ENCODE data around the gene NES.
A peak's percentile ranks its signal among the peaks of the same experiment; 100 is the strongest.

The NES gene

DNA sequence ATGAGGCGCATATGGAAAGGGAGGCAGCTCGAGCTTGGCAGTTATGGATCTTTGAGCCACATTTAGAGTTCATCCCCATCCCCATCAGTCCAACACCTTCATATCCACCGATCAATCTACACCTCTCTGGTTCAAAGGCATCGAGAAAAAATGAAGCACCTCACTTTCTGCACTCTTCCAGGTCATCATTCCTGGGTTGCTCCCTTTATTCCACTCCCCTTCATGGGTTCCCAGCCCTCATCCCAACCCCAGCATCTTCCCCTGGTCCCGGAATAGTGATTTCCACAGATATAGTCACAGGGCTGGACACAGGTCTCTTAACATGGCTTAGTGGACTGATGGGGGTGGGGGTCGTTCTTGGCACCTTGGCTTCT lies 57.6 kb downstream of the NES start:
- no peak overlapping the region for H3K4me3 ChIP-seq (ENCODE audit: low read depth, low read length)
- no peak for TF ChIP-seq CTCF (conservative IDR thresholded peaks at IDR 0.05; ENCODE audit: low read depth, low read length)
- DNase-seq (ENCODE audit: low read depth), result no peak

DNA sequence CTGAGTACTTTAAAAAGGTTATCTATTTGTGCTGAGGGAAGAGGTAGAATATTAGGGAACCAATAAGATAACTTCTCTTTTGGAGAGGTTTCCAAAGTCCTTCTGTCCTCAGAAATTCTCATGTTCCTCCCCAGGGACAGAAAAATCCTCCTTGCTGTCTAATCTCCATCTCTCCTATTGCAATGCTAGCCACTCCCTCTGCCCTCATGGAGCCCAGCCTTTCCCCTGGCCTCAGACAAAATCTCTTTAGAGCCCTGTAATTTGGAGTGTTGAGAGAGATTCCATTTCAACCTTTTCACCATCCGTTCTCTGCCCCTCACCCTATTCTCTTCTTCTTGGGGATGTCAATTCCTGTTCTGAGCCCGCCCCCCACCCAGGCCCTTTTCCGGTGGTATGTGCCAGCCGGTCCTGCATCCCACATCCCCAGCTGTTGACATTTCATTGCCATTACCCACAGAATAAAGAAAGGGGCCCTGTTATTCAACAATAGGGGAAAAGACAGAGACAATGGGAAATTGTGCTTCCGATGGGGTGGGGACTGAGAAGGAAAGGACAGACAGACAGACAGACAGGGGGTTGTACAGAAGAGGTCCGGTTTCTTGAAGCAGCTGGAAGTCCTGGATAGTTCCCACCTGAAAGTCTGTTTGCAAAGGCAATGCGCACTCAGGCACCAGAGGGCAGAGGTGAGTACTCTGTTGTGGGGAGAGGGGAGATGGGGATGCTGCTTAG lies 58.2 kb downstream of the NES start, which contains the start of gene HAPLN2:
Gene HAPLN2, plus strand, starts transcription at position 563 of the 729 bp plus-strand sequence. CDS start 4,076 bp downstream, outside the sequence.
- peak; percentile 60 for TF ChIP-seq CTCF (conservative IDR thresholded peaks at IDR 0.05; ENCODE audit: low read depth, low read length)
- DNase-seq (ENCODE audit: low read depth), result peak; percentile 30
- H3K4me3 ChIP-seq (ENCODE audit: low read depth, low read length), result no peak within 1 kb of the TSS
